ENCODE results near the gene MACROD2.

MACROD2 gene

GRCh38 chr20:14583413-14583812, 588.1 kb downstream of the MACROD2 start:
- DNase-seq = no peak
- no peak for ATAC-seq

DNA sequence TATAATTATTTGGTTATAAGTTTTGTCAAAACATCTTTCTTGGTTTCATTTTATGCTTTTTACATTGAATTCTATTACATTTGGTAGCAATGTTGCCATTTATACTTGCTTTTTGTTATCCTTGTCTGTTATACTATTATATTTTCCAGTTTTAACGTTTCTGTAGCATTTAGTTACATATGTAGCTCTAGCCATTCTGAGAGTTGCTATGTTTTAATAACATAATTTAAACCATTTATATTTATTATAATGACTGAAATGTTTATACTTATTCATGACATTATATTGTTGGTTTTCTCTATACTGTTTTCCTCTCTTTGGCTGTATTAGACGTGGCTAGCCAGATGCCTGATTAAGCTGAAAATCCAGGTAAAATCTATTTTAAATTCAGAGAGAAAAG, 594.1 kb downstream of the MACROD2 start:
- ATAC-seq (no peak), DNase-seq (no peak)

GRCh38 chr20:14595051-14595450, 599.7 kb downstream of the MACROD2 start:
- DNase-seq (no peak), ATAC-seq (no peak)

- ATAC-seq (no peak), DNase-seq (no peak)
Observed at GRCh38 chr20:14597206-14597715, 601.9 kb downstream of the MACROD2 start.

GRCh38 chr20:14599613-14600012, 604.3 kb downstream of the MACROD2 start:
- DNase-seq = no peak
- ATAC-seq = no peak

DNA sequence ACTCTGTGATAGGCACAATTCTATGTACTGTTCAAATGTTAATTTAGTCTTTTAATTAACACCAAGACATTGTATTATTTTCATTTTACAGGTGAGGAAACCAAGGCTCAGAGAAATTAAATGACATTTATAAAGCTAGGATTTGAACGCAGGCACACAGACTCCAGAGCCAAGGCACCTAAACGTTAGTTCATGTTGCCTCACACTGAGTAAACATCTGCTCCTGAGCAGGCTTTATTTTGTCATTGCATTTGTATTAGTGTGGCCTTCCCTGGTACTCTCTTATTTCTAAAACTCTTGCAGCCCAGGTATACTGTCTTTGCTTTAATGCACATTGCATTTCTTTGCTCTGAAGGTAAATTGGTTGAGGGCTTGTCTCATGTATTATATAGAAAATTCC, 605.2 kb downstream of the MACROD2 start:
- ATAC-seq (no peak), DNase-seq (no peak)

- no peak for ATAC-seq
- no peak for DNase-seq
Observed at GRCh38 chr20:14604143-14604542, 608.8 kb downstream of the MACROD2 start.

GRCh38 chr20:14609328-14610221, 614.3 kb downstream of the MACROD2 start:
- ATAC-seq = no peak
- DNase-seq = no peak

DNA sequence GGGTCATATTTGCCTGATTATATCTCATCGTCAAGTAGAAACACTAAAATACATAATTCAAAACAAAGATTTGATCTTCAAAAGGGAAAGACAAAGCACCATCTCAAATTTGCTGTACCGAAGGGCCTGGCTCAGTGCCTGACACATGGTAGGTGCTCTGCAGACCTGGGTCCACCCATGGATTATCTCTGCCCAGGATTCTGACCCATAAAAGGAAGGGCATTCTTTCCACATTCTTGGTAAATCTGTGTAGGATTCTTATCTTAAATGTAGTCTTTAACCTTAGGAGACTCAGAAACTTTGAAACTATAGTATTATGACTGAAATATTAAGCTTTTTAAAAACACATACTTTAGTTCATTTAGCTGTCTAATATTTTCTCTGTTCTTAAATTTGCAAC, 616.2 kb downstream of the MACROD2 start:
- ATAC-seq (no peak), DNase-seq (no peak)

- no peak for DNase-seq
- ATAC-seq = no peak
Observed at GRCh38 chr20:14612391-14612790, 617.1 kb downstream of the MACROD2 start.

GRCh38 chr20:14616003-14616402, 620.7 kb downstream of the MACROD2 start:
- ATAC-seq = no peak
- DNase-seq = no peak

DNA sequence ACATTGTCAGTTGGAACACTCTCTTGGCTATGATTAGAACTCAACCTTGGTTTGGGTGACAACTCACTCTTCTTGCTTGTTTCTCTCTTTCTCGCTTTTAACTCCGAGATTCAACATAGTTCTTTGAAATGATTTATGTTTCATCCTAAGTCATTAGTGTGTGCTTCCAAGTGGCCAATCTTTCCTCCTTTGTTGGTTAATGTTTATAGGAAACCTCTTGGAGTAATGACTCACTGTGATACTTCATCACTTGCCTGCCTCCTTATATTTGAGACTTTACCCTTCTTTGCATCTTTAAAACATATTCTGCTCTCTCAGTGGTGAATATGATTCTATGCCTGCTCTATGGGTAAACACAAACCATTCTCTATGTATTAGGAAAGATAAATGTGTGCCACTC, 621.8 kb downstream of the MACROD2 start:
- no peak for DNase-seq
- ATAC-seq = no peak

GRCh38 chr20:14619411-14619810, 624.1 kb downstream of the MACROD2 start:
- DNase-seq = no peak

GRCh38 chr20:14622796-14623195, 627.5 kb downstream of the MACROD2 start:
- ATAC-seq (no peak), DNase-seq (no peak)

More at GRCh38 chr20:14619411-14619810, 624.1 kb downstream of the MACROD2 start:
- ATAC-seq = no peak

GRCh38 chr20:14631011-14631410, 635.7 kb downstream of the MACROD2 start:
- ATAC-seq (no peak), DNase-seq (no peak)

GRCh38 chr20:14632906-14633305, 637.6 kb downstream of the MACROD2 start:
- ATAC-seq (no peak), DNase-seq (no peak)

- no peak for ATAC-seq
Observed at GRCh38 chr20:14633507-14633906, 638.2 kb downstream of the MACROD2 start.

DNA sequence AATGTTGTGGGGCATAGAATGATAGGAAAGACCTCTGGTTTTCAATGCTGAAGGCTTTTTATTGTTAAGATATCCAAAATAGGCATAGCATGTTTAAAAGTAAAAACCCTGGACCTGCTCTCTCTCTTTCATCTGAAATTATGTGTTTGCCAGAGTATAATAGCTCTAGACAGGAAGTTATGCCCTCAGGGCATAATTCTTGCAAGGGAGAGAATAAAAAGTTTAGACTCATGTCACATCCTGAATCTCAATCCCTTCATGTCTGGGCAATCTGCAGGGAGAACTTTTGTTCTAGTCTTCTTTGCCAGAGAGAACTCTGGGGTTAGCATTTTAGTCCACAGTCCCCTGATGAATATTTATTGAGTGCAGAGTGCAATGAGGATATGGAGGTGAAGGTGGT, 639.3 kb downstream of the MACROD2 start:
- DNase-seq (no peak), ATAC-seq (no peak)

More at GRCh38 chr20:14633507-14633906, 638.2 kb downstream of the MACROD2 start:
- no peak for DNase-seq

- ATAC-seq (no peak), DNase-seq (no peak)
Observed at GRCh38 chr20:14637441-14637840, 642.1 kb downstream of the MACROD2 start.

GRCh38 chr20:14643146-14643545, 647.8 kb downstream of the MACROD2 start:
- DNase-seq (no peak), ATAC-seq (no peak)

GRCh38 chr20:14643556-14643955, 648.2 kb downstream of the MACROD2 start:
- no peak for ATAC-seq
- no peak for DNase-seq

DNA sequence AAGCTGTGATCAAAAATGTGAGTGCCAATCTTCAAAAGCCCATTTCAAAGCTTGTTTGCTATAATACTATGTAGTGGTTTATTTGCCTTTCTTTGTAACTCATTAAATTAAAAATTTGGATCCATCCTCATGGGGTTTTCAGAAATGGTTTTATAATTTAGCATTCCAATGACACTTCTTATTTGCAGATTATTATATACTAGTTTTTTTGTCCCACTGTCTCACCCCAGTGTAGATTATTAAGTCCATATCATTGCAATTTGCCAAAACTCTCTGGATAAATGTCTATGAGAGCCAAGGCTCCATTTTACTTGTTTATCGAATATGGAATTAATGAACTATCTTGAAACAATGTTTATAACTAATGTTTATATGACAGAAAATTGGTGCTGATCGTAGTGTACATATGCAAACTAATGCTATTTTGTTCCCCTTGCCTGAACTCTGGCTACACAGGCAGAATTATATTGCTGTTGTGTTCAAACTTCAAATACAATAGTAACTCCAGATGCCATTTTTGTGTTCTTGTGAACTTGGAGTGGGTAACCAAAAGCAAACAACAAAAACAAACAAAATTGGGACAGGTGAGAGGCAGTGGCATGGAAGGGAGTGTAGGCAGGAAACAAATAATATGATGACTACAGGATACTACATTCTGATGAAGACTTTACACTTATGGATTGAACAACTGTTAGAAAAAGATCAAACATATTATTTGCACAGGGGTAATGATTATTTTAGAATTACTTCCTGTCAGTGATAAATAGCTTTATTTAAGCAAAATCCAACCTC, 649.2 kb downstream of the MACROD2 start:
- no peak for ATAC-seq
- no peak for DNase-seq

DNA sequence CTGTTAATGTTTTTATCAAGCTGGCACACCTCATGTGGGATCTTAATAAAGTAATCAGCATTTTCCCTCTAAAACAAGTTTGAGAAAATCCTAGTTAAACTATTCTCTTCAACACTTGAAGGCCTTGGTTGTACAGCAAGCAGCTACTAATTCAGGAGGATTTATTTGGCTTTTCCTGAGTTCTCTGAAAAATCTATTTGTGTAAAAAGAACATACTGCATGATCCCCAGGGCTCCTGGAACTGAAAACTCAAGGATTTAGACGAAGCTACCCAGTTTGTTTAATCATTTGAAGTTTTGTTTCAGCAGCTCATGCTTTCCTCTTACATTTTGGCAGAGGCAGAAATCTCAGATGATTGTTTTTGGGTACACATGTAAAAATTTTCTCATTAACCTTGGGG, 651.7 kb downstream of the MACROD2 start:
- no peak for ATAC-seq

More for the DNA sequence above, 651.7 kb downstream of the MACROD2 start:
- DNase-seq = no peak

Measured in stimulated activated naive CD8-positive, alpha-beta T cell treated with anti-CD3 and anti-CD28 coated beads, Interleukin-15, Interleukin-2, amounts not matched to agents 100 U/mL and 50 U/mL, for 24 hours (primary cell).